Measurements from ENCODE around the gene COQ9.

Gene COQ9

GRCh38 chr16:57473906-57474305, 26.6 kb downstream of the COQ9 start:
- no peak for FAIRE-seq

GRCh38 chr16:57474671-57475661, 27.7 kb downstream of the COQ9 start:
- no peak for FAIRE-seq

- FAIRE-seq = no peak
Measured at GRCh38 chr16:57475711-57476339, 28.5 kb downstream of the COQ9 start.

GRCh38 chr16:57476546-57477410, 29.5 kb downstream of the COQ9 start:
- no peak for FAIRE-seq

GRCh38 chr16:57477531-57478202, 30.4 kb downstream of the COQ9 start:
- FAIRE-seq = no peak

- no peak for FAIRE-seq
Measured at GRCh38 chr16:57478396-57479204, 31.3 kb downstream of the COQ9 start.

- FAIRE-seq = peak; percentile 36
Measured at GRCh38 chr16:57479205-57479975, 32.1 kb downstream of the COQ9 start.

- no peak for FAIRE-seq
Measured at GRCh38 chr16:57479976-57480753, 32.9 kb downstream of the COQ9 start.

GRCh38 chr16:57480754-57481230, 33.5 kb downstream of the COQ9 start:
- FAIRE-seq = no peak

GRCh38 chr16:57481421-57481820, 34.1 kb downstream of the COQ9 start:
- no peak for FAIRE-seq

GRCh38 chr16:57482845-57483545, 35.7 kb downstream of the COQ9 start:
- no peak for FAIRE-seq

GRCh38 chr16:57483725-57484514, 36.6 kb downstream of the COQ9 start:
- FAIRE-seq = no peak

GRCh38 chr16:57484515-57485005, 37.3 kb downstream of the COQ9 start:
- no peak for FAIRE-seq

GRCh38 chr16:57485091-57485915, 38.0 kb downstream of the COQ9 start:
- no peak for FAIRE-seq

GRCh38 chr16:57485916-57486857, 38.9 kb downstream of the COQ9 start, which contains the start of gene DOK4:
Gene DOK4, minus strand, starts transcription at chr16:57486493. Its CDS starts 6,986 bp downstream, at chr16:57479507.
- FAIRE-seq = no peak
